Skin of body (tissue), 2 donors: ENCODE measurements around the gene SUN3. TPM values are rescaled to one million over a fixed set of nuclear protein-coding genes. Genes with fewer than 3 reads are reported as not detected.
"Not testable (repeated sequence)": the region's sequence is repeated elsewhere in the genome, so short reads cannot be mapped to it uniquely, and the experiment has no call there.

ENCODE experiments used
- DNase-seq: peaks from one replicate; lab custom pipeline; 2025; lab: John Stamatoyannopoulos, UW
- total RNA-seq: library from RNA; depleted of rRNA; stranded (reverse); fragments of >200 nt; gene quantifications from one replicate; pipeline ENCODE4 v1.2.3, GENCODE V29; 2014

The SUN3 gene
- total RNA-seq, 1 donor from 2014 or later = not detected

DNA sequence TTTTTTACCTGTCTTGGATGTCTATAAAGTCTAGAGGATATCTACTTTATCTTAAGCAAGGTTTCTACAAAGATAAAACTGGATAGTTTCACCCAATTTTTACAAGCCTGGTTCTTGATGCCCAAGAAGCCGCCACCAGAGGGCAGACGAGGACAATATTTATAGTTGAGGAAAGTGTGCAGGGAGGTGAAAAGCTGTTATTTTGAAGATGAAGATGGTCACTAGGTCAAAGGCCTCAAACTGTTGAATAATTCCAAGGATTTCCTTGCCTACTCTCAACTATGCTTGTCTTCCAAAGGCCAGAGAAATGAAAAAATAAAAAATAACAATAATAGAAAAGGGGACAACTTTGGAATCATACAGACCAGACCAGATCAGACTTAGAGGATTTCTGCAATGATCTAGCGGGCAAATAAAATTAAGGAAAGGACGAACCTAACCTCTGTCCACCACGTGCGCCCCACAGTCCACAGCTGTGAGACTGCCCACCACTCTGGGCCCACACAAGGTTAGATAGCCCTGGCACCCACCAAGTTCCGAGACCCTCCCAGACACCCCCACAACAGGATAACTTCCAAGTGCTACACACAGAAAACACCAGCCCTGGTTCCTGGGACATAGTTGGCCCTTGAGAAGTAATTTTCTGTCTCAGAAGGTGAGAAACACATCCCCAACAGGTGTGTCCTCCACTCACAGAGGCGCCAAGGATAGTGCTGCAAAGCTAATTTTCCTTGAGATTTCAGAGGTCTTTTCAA, 83.5 kb downstream of the SUN3 start:
- peak; percentile 15 for DNase-seq

- no peak for DNase-seq
Measured at GRCh38 chr7:47944536-47945260, 84.2 kb downstream of the SUN3 start.

DNA sequence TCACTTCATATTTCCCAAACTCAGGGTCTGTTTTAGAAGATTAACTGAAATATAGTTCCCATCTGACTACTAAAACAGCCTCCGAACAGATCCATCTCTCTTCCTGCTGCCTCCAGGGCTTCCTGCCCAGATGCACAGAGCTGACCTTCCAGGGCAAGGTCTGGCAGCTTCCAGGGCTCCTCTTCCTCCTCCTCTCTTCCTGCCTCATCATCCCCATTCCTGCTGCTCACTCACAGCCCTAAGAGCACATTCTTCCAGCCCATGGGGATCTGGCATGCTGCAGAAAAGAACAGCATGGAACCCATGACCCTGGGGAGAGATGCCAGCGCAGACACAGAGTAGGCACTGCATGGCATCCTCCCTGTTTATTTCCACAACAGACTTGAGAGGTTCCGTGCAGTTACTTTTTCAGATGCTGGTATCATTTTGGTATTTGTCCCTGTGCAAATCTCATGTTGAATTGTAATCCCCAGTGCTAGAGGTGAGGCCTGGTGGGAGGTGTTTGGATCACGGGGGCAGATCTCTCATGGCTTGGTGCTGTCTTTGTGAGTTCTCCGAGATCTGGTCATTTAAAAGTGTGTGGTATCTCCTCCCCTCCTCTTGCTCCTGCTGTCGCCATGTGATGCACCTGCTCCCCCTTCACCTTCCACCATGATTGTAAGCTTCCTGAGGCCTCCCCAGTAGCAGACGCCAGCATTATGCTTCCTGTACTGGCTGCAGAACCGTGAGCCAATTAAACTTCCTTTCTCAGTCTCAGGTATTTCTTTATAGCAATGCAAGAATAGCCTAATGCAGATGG, 85.0 kb downstream of the SUN3 start:
- DNase-seq = no peak

- not testable (repeated sequence) for DNase-seq
Measured at GRCh38 chr7:47942651-47943050, 86.3 kb downstream of the SUN3 start.

DNA sequence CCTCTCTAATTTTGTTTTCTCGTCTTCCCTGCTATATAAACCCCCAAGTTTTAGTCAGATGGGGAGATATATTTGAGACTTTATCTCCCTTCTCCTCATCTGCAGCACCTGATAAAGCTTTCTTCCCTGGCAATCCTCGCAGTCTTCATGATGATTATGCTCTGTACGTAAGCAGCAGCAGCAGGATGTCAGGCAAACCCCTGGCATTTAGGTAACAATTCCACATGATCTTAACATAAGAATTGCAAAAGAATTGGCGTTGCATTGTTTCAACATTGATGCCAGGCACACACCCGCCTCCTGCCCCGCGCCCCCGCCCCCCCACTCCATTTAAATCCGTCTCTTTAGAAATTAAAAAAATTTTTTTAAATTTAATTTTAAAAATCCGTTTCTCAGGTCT, 86.8 kb downstream of the SUN3 start:
- no peak for DNase-seq

GRCh38 chr7:47941136-47941844, 87.6 kb downstream of the SUN3 start:
- DNase-seq = no peak

- DNase-seq = no peak
Measured at GRCh38 chr7:47940088-47941013, 88.6 kb downstream of the SUN3 start.

- DNase-seq = no peak
Measured at GRCh38 chr7:47939425-47940036, 89.4 kb downstream of the SUN3 start.

- no peak for DNase-seq
Measured at GRCh38 chr7:47938574-47939165, 90.2 kb downstream of the SUN3 start.

GRCh38 chr7:47937711-47938573, 91.0 kb downstream of the SUN3 start:
- no peak for DNase-seq

Other genes with a start within 250 kb of the SUN3 start
- gene PKD1L1, start 80.6 kb downstream of the SUN3 start, total RNA-seq = 0.30 TPM
- 17.7 TPM for gene HUS1, start 49.5 kb downstream of the SUN3 start, total RNA-seq
- 0.10 TPM for gene C7orf57, start 6.4 kb upstream of the SUN3 start, total RNA-seq
- gene UPP1, start 60.2 kb upstream of the SUN3 start, total RNA-seq = 3.2 TPM
- gene ABCA13, start 142.4 kb upstream of the SUN3 start, total RNA-seq = 5.6 TPM